GM12864 (cell line): ENCODE data around the gene KCNMA1.

Experiments
- DNase-seq: peaks from one replicate; pipeline ENCODE4 v3.0.0-alpha.2; 2011; ENCODE audit warnings: low read depth
- H3K4me3 ChIP-seq: 2 replicates; pipeline ENCODE4 v1.5.1; 2011; ENCODE audit warnings: mild to moderate bottlenecking, low read depth, low read length, control low read depth
- TF ChIP-seq, protein P1 (sequence below): IDR thresholded peaks from 2 replicates; pipeline ENCODE4 v1.5.1; 2011; ENCODE audit warnings: low read depth, mild to moderate bottlenecking, moderate library complexity, low read length, control low read depth, inconsistent platforms; ENCODE audit errors: missing control alignments

Gene KCNMA1

DNA sequence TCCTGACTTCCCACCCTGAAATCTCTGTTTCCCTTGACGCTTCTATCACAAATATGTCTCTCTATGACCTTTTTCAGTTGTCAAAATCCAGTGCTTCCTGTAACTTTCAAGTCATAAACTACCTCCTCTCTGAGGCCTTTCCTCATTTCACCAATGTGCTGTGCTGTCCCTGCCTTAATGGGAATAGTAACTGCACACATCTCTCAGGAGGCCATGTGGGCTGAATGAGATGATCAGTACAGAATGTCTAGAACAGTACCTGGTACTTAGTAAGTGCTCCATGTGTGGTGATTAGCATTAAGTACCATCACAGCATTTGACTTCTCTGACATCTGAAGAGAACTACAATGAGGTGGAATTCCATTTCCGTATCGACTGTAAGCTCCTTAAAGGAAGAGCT is 588.5 kb downstream of the KCNMA1 start:
- TF ChIP-seq, protein P1, sequence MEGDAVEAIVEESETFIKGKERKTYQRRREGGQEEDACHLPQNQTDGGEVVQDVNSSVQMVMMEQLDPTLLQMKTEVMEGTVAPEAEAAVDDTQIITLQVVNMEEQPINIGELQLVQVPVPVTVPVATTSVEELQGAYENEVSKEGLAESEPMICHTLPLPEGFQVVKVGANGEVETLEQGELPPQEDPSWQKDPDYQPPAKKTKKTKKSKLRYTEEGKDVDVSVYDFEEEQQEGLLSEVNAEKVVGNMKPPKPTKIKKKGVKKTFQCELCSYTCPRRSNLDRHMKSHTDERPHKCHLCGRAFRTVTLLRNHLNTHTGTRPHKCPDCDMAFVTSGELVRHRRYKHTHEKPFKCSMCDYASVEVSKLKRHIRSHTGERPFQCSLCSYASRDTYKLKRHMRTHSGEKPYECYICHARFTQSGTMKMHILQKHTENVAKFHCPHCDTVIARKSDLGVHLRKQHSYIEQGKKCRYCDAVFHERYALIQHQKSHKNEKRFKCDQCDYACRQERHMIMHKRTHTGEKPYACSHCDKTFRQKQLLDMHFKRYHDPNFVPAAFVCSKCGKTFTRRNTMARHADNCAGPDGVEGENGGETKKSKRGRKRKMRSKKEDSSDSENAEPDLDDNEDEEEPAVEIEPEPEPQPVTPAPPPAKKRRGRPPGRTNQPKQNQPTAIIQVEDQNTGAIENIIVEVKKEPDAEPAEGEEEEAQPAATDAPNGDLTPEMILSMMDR, result no peak
- H3K4me3 ChIP-seq, result no peak overlapping the region
- no peak for DNase-seq

DNA sequence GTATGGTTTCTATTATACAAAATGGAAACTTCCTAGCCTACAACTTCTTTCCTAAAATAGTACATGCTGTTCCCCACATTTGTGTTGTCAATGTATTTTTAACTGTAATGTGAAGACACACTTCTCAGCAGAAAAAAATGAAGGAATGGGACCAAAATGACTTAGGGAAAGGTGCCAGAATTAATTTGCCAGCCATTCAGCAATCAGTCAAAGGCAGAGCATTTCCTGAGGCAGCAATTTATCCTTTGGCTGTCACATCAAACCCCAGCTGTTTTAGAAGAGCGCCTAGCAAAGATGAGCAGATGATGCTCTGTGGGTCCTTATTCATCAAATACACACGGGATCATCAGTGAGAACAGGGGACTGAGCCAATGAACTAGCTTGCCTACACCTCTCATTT is 592.5 kb downstream of the KCNMA1 start:
- TF ChIP-seq, protein P1, result no peak
- DNase-seq, result no peak
- no peak overlapping the region for H3K4me3 ChIP-seq

DNA sequence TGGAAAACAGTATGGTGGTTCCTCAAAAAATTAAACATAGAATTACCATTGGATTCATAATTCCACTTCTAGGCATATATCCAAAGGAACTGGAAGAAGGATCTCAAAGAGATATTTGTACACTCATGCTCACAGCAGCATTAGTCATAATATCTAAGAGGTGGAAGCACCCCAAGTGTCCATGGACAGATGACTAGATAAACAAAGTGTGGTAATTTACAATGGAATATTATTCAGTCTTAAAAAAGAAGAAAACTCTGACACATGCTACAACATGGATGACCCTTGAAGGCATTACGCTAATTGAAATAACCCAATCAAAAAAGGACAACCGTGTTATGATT is 594.2 kb downstream of the KCNMA1 start:
- H3K4me3 ChIP-seq, result no peak overlapping the region
- no peak for DNase-seq
- TF ChIP-seq, protein P1, result no peak

DNA sequence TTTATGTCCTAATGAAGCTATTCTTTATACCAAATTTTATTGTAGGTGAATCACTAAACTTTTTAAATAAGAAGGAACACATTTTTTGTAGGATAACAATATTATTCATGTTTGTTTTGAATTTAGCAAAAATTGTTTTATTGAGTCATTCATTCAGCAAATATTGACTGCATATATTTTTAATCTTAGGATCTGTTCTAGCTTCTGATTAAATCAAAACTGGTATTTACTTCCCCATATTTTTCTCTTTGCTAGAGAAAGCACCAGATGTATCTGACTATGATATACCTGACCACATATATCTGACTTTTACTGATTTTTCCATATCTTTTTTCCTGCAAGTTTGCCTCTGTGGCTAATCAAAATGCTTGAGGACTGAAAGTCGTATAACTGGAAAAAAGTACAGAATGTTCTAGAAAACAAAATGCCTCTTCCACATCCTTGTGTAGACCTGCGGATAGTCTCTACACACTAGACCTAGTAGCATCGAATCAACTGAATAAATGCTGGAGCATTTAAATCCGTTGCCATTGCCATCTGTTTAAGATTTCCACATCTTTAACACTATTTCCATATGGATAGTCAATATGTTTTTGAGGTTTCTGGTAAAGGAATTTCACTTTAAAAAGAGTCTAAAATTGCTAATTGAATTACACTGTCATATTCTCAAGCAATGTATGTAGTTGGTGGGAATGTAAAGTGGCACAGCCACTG is 594.7 kb downstream of the KCNMA1 start:
- no peak for DNase-seq
- TF ChIP-seq, protein P1, result no peak

DNA sequence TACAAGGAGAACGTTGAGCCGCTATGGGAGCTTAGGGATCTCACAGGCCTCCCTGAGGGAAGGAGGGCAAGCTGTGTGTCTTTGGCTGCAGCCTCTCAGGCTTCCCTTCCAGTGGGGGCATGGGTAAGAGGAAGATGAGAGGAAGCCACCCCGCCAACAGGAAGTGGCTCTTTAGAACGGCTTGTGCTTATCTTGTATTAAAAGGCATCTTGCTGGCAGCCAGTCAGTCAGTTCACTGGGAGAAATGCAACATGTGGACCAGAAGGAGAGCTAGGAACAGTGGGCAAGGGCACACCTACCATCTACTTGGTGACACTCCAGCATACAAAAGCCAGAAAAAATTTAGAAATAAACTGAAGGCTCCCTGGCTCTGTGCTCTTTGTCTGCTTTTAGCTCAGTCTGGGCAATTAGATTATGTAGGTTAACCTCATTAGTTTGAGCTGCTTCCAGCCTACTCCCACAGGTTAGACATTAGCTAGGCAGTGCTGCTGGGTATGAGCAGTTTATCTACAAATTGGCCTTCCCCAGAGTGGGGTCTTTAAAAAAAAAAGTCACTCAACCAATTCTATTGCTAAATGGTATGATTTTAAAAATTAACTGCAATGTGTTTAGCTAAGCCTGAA is 595.9 kb downstream of the KCNMA1 start:
- DNase-seq, result no peak
- H3K4me3 ChIP-seq, result no peak overlapping the region
- TF ChIP-seq, protein P1, result no peak

More for the DNA sequence above, 594.7 kb downstream of the KCNMA1 start:
- no peak overlapping the region for H3K4me3 ChIP-seq

DNA sequence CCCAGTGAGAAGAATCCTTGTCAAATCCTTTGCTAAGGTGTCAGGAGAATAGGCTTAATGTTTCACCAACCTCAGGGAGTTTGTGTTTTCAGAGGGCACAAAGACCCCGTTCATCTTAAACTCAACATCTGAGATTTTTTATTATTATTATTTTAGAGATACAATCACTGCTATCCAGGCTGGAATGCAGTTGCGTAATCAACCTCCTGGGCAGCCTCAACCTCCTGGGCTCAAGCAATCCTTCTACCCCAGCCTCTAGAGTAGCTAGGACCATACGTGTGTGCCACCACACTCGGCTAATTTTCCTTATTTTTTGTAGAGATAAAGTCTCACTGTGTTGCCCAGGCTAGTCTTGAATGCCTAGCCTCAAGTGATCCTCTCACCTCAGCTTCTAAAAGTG is 599.2 kb downstream of the KCNMA1 start:
- TF ChIP-seq, protein P1, result no peak
- H3K4me3 ChIP-seq, result no peak overlapping the region
- DNase-seq, result no peak
